Liver (tissue), 9 donors: Measurements from ENCODE around the gene CLCN7. TPM values are rescaled to one million over a fixed set of nuclear protein-coding genes. Genes with fewer than 3 reads are reported as not detected.
A peak's percentile ranks its signal among the peaks of the same experiment; 100 is the strongest.

ENCODE experiments used
- DNase-seq: peaks from one replicate; pipeline ENCODE4 v3.0.0-alpha.2; 2017; ENCODE audit warnings: low spot score
- H3K27ac ChIP-seq, 2 donors: one replicate each; pipeline ENCODE4 v1.7.0; 2013; ENCODE audit warnings: inconsistent platforms in 2 of 2, low read length in 2 of 2, control low read depth in 1 of 2, low read depth in 1 of 2, mild to moderate bottlenecking in 1 of 2
- H3K27me3 ChIP-seq, 4 donors: one replicate each; pipeline versions ENCODE4 v1.6.1 to v1.7.0; 2013; ENCODE audit warnings: low read length in 3 of 4, inconsistent platforms in 1 of 4, mild to moderate bottlenecking in 1 of 4, moderate library complexity in 1 of 4; ENCODE audit not compliant: control insufficient read depth in 4 of 4, insufficient read depth in 4 of 4
- H3K36me3 ChIP-seq, 4 donors: one replicate each; pipeline versions ENCODE4 v1.6.1 to v1.7.0; 2013; ENCODE audit warnings: low read length in 3 of 4, mild to moderate bottlenecking in 3 of 4, low read depth in 1 of 4, moderate library complexity in 1 of 4; ENCODE audit not compliant: control insufficient read depth in 4 of 4, insufficient read depth in 3 of 4
- H3K4me1 ChIP-seq, 4 donors: one replicate each; pipeline versions ENCODE4 v1.6.1 to v1.7.0; 2013; ENCODE audit warnings: low read length in 3 of 4, mild to moderate bottlenecking in 3 of 4, moderate library complexity in 1 of 4; ENCODE audit not compliant: control insufficient read depth in 4 of 4, insufficient read depth in 4 of 4
- H3K4me3 ChIP-seq, 3 donors: one replicate each; pipeline versions ENCODE4 v1.6.1 to v1.7.0; 2013; ENCODE audit warnings: low read length in 3 of 3, control low read depth in 1 of 3, low read depth in 1 of 3, mild to moderate bottlenecking in 1 of 3
- H3K9ac ChIP-seq, 2 donors: one replicate each; pipeline ENCODE4 v1.7.0; 2013; ENCODE audit warnings: low read length in 2 of 2, mild to moderate bottlenecking in 2 of 2, moderate library complexity in 2 of 2, control low read depth in 1 of 2, low read depth in 1 of 2
- H3K9me3 ChIP-seq, 4 donors: one replicate each; pipeline versions ENCODE4 v1.6.1 to v1.7.0; 2013; ENCODE audit warnings: low read length in 3 of 4; ENCODE audit not compliant: control insufficient read depth in 4 of 4
- ATF3 ChIP-seq: IDR thresholded peaks from 2 replicates; pipeline ENCODE4 v1.6.1; 2016; ENCODE audit warnings: antibody characterized with exemption
- CTCF ChIP-seq: fragments of 150-350 bp; IDR thresholded peaks from 2 replicates; pipeline ENCODE4 v1.5.1; 2017; ENCODE audit warnings: improper control_type of control experiment, low read depth, low read length; ENCODE audit not compliant: missing input control
- EGR1 ChIP-seq, 2 donors: IDR thresholded peaks; 2 replicates each; pipeline ENCODE4 v1.6.1; 2016 to 2018; ENCODE audit warnings: antibody characterized with exemption in 2 of 2, low read depth in 2 of 2
- FOXA1 ChIP-seq: IDR thresholded peaks from 2 replicates; pipeline ENCODE4 v1.6.1; 2016; ENCODE audit warnings: antibody characterized with exemption
- FOXA2 ChIP-seq: IDR thresholded peaks from 2 replicates; pipeline ENCODE4 v1.6.1; 2016; ENCODE audit warnings: antibody characterized with exemption
- HNF4A ChIP-seq, 2 donors: conservative IDR thresholded peaks; 2 replicates each; pipeline ENCODE4 v1.6.1; 2016; ENCODE audit warnings: antibody characterized with exemption in 2 of 2, mild to moderate bottlenecking in 2 of 2
- HNF4G ChIP-seq: IDR thresholded peaks from 2 replicates; pipeline ENCODE4 v1.6.1; 2016; ENCODE audit warnings: antibody characterized with exemption
- JUND ChIP-seq, 2 donors: IDR thresholded peaks; 2 replicates each; pipeline ENCODE4 v1.6.1; 2016; ENCODE audit warnings: antibody characterized with exemption in 2 of 2
- MAX ChIP-seq: IDR thresholded peaks from 2 replicates; pipeline ENCODE4 v1.6.1; 2016; ENCODE audit warnings: antibody characterized with exemption
- NR2F2 ChIP-seq: IDR thresholded peaks from 2 replicates; pipeline ENCODE4 v1.6.1; 2016; ENCODE audit warnings: antibody characterized with exemption
- RAD21 ChIP-seq, 2 donors: IDR thresholded peaks; 2 replicates each; pipeline ENCODE4 v1.6.1; 2016; ENCODE audit warnings: antibody characterized with exemption in 2 of 2, mild to moderate bottlenecking in 2 of 2
- REST ChIP-seq: IDR thresholded peaks from 2 replicates; pipeline ENCODE4 v1.6.1; 2016; ENCODE audit warnings: antibody characterized with exemption, mild to moderate bottlenecking
- RXRA ChIP-seq, 2 donors: IDR thresholded peaks; 2 replicates each; pipeline ENCODE4 v1.6.1; 2017 to 2018; ENCODE audit warnings: antibody characterized with exemption in 2 of 2, mild to moderate bottlenecking in 1 of 2
- SP1 ChIP-seq: IDR thresholded peaks from 2 replicates; pipeline ENCODE4 v1.6.1; 2018; ENCODE audit warnings: antibody characterized with exemption, mild to moderate bottlenecking
- TAF1 ChIP-seq: conservative IDR thresholded peaks from 2 replicates; pipeline ENCODE4 v1.6.1; 2016; ENCODE audit warnings: antibody characterized with exemption, mild to moderate bottlenecking
- YY1 ChIP-seq: IDR thresholded peaks from 2 replicates; pipeline ENCODE4 v1.6.1; 2016; ENCODE audit warnings: antibody characterized with exemption, mild to moderate bottlenecking
- WGBS: extraction: QIAGEN DNeasy Blood & Tissue Kit; methylation state at CpG from one replicate; pipeline ENCODE4 v1.1.7; 2013; 5-methylcytosine and 5-hydroxymethylcytosine counted together
- polyA plus RNA-seq, 2 donors: library from polyadenylated mRNA; stranded (reverse) in 1 of 2; unstranded in 1 of 2; fragments of 200-250 nt in 1 of 2; fragments of >200 nt in 1 of 2; fragmentation: Nextera tagmentation in 1 of 2; extraction: Ambion mirVana in 1 of 2; gene quantifications; one replicate each; pipeline versions ENCODE4 v1.2.1 to v1.2.3, GENCODE V29; 2013 to 2015
- total RNA-seq, 2 donors: library from RNA; depleted of rRNA; stranded (reverse); fragments of >200 nt; gene quantifications; one replicate each; pipeline ENCODE4 v1.2.3, GENCODE V29; 2014
- donor health status: healthy.
- donor health status: healthy.
- donor health status: healthy.
- donor health status: healthy.
- donor health status: healthy.

The CLCN7 gene
- total and polyA plus RNA-seq, 4 donors: 13.9 to 36.2 (median 30.2) TPM

- WGBS: 12% methylated on average over 57 of the region's 57 CpGs
- Histone ChIP-seq H3K36me3 (no peaks in the 10 kb centered on the region), H3K4me3 (peak overlapping the region; percentile 51 to 94 (median 94)), H3K27me3 (no peaks in the 10 kb centered on the region), H3K9me3 (peaks cover 0 to 1% (median 0%) of the 10 kb centered on the region in 4 donors), H3K4me1 (peaks cover 13 to 35% (median 24%) of the 10 kb centered on the region in 4 donors), H3K27ac (no peak overlapping the region), H3K9ac (peak overlapping the region; percentile 66 to 72)
- DNase-seq: no peak
- TF ChIP-seq REST (no peak), YY1 (no peak), SP1 (no peak), CTCF (no peak), JUND (IDR thresholded peaks at IDR 0.05) (no peak), HNF4A (conservative IDR thresholded peaks at IDR 0.05) (no peak), TAF1 (no peak), RXRA (IDR thresholded peaks at IDR 0.05) (no peak), HNF4G (no peak), NR2F2 (no peak), EGR1 (IDR thresholded peaks at IDR 0.05; ENCODE audit: low read depth in 2 of 2) (no peak), MAX (no peak), RAD21 (IDR thresholded peaks at IDR 0.05) (no peak), FOXA2 (no peak), ATF3 (no peak)
These were observed 589 bp downstream of the CLCN7 start for GRCh38 chr16:1474082-1474795.

- no peak overlapping the region for H3K27ac ChIP-seq
- WGBS: 76% methylated on average over 3 of the region's 3 CpGs
- H3K27me3 ChIP-seq: no peaks in the 10 kb centered on the region
- H3K9me3 ChIP-seq: no peaks in the 10 kb centered on the region
- peaks cover 13 to 35% (median 24%) of the 10 kb centered on the region in 4 donors for H3K4me1 ChIP-seq
- no peak overlapping the region for H3K4me3 ChIP-seq
- no peak overlapping the region for H3K9ac ChIP-seq
- no peaks in the 10 kb centered on the region for H3K36me3 ChIP-seq
- no peak for DNase-seq
- TF ChIP-seq ATF3 (no peak), REST (no peak), NR2F2 (no peak), SP1 (no peak), FOXA1 (no peak), RXRA (IDR thresholded peaks at IDR 0.05) (no peak), MAX (no peak), CTCF (no peak)
These were observed 1.9 kb downstream of the CLCN7 start for GRCh38 chr16:1472974-1473373.
